ENCODE measurements around the gene AKAP13.

Gene AKAP13

GRCh38 chr15:85771781-85772445 is 391.5 kb downstream of the AKAP13 start:
- Histone ChIP-seq H3K36me3 (ENCODE audit: low read length) (no peaks in the 10 kb centered on the region), H3K79me2 (ENCODE audit: insufficient read depth, low read length) (no peaks in the 10 kb centered on the region), H4K20me1 (ENCODE audit: low read depth, low read length) (no peaks in the 10 kb centered on the region), H3F3A (ENCODE audit: insufficient read depth) (no peaks in the 10 kb centered on the region), H3K9me2 (replicated peaks; ENCODE audit: insufficient read depth, low read length) (no peaks in the 10 kb centered on the region), H3K4me3 (ENCODE audit: insufficient read depth, low read length, poor library complexity, severe bottlenecking) (no peak overlapping the region), H2AFZ (ENCODE audit: low read depth, low read length, severe bottlenecking) (no peak overlapping the region), H3K4me2 (ENCODE audit: low read depth, low read length, poor library complexity, severe bottlenecking) (no peak overlapping the region), H3K27me3 (ENCODE audit: low read length) (no peaks in the 10 kb centered on the region), H3K9me3 (ENCODE audit: insufficient read depth, low read length) (no peaks in the 10 kb centered on the region), H3K27ac (ENCODE audit: low read depth, low read length) (no peak overlapping the region), H3K9ac (ENCODE audit: low read length) (no peak overlapping the region)
- TF ChIP-seq EZH2phosphoT487 (conservative IDR thresholded peaks at IDR 0.05; ENCODE audit: low read length) = no peak
- TF ChIP-seq, protein P1, sequence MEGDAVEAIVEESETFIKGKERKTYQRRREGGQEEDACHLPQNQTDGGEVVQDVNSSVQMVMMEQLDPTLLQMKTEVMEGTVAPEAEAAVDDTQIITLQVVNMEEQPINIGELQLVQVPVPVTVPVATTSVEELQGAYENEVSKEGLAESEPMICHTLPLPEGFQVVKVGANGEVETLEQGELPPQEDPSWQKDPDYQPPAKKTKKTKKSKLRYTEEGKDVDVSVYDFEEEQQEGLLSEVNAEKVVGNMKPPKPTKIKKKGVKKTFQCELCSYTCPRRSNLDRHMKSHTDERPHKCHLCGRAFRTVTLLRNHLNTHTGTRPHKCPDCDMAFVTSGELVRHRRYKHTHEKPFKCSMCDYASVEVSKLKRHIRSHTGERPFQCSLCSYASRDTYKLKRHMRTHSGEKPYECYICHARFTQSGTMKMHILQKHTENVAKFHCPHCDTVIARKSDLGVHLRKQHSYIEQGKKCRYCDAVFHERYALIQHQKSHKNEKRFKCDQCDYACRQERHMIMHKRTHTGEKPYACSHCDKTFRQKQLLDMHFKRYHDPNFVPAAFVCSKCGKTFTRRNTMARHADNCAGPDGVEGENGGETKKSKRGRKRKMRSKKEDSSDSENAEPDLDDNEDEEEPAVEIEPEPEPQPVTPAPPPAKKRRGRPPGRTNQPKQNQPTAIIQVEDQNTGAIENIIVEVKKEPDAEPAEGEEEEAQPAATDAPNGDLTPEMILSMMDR (IDR thresholded peaks at IDR 0.05; ENCODE audit: insufficient read depth, low read length, poor library complexity, severe bottlenecking) = no peak

DNA sequence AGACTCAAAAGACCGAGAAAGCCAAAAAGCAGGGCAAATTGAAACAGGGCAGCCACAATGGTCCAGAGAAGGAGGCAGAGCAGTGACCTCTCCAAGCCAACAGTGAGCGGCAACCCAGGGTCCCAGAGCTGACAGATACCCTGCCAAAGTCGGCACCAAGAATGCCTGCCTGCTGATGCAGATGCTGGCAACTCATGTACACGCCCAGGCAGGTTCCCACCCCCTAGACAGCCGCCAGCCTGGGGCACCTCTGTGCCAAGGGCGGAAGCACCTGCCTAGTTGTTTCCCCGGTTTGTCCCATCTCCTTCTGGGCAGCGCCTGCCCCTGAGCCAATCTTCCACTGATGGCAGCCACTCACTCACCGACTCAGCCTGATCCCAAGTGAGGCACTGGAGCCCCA is 392.3 kb downstream of the AKAP13 start:
- TF ChIP-seq, protein P1 (IDR thresholded peaks at IDR 0.05; ENCODE audit: insufficient read depth, low read length, poor library complexity, severe bottlenecking) = no peak
- TF ChIP-seq EZH2phosphoT487 (conservative IDR thresholded peaks at IDR 0.05; ENCODE audit: low read length) = no peak
- Histone ChIP-seq H3K27me3 (ENCODE audit: low read length) (no peaks in the 10 kb centered on the region), H4K20me1 (ENCODE audit: low read depth, low read length) (no peaks in the 10 kb centered on the region), H2AFZ (ENCODE audit: low read depth, low read length, severe bottlenecking) (no peak overlapping the region), H3K79me2 (ENCODE audit: insufficient read depth, low read length) (no peaks in the 10 kb centered on the region), H3K4me2 (ENCODE audit: low read depth, low read length, poor library complexity, severe bottlenecking) (no peak overlapping the region), H3K9ac (ENCODE audit: low read length) (no peak overlapping the region), H3K9me2 (replicated peaks; ENCODE audit: insufficient read depth, low read length) (no peaks in the 10 kb centered on the region), H3K36me3 (ENCODE audit: low read length) (no peaks in the 10 kb centered on the region), H3F3A (ENCODE audit: insufficient read depth) (no peaks in the 10 kb centered on the region), H3K9me3 (ENCODE audit: insufficient read depth, low read length) (no peaks in the 10 kb centered on the region), H3K27ac (ENCODE audit: low read depth, low read length) (no peak overlapping the region), H3K4me3 (ENCODE audit: insufficient read depth, low read length, poor library complexity, severe bottlenecking) (no peak overlapping the region)

DNA sequence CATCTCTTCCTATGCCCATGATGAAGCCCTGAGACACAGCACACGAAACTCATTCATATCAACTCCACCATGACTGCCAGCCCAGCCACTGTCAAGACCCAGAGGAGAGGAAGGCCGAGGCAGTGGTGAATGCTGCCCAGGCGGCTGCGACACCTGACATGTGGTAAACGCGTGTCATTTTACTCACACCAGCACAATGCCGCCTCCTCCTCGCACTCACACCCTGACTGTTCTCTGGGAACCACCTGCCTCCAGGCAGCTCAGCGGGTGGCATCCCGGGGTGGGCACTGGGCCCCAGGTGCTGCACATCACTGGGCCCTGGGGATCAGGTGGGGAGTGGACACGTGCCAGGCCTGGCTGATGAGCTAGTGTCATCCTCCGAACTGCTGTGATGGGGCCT is 392.8 kb downstream of the AKAP13 start:
- Histone ChIP-seq H3K9me2 (replicated peaks; ENCODE audit: insufficient read depth, low read length) (no peaks in the 10 kb centered on the region), H2AFZ (ENCODE audit: low read depth, low read length, severe bottlenecking) (no peak overlapping the region)
- no peak for TF ChIP-seq EZH2phosphoT487 (conservative IDR thresholded peaks at IDR 0.05; ENCODE audit: low read length)
- TF ChIP-seq, protein P1 (IDR thresholded peaks at IDR 0.05; ENCODE audit: insufficient read depth, low read length, poor library complexity, severe bottlenecking) = no peak

More for the DNA sequence above, 392.8 kb downstream of the AKAP13 start:
- Histone ChIP-seq H3K27ac (ENCODE audit: low read depth, low read length) (no peak overlapping the region), H3F3A (ENCODE audit: insufficient read depth) (no peaks in the 10 kb centered on the region), H3K27me3 (ENCODE audit: low read length) (no peaks in the 10 kb centered on the region), H3K4me3 (ENCODE audit: insufficient read depth, low read length, poor library complexity, severe bottlenecking) (no peak overlapping the region), H3K9me3 (ENCODE audit: insufficient read depth, low read length) (no peaks in the 10 kb centered on the region), H4K20me1 (ENCODE audit: low read depth, low read length) (no peaks in the 10 kb centered on the region; the same call in 1 of the 2 replicates), H3K9ac (ENCODE audit: low read length) (no peak overlapping the region), H3K4me2 (ENCODE audit: low read depth, low read length, poor library complexity, severe bottlenecking) (no peak overlapping the region), H3K79me2 (ENCODE audit: insufficient read depth, low read length) (no peaks in the 10 kb centered on the region), H3K36me3 (ENCODE audit: low read length) (no peaks in the 10 kb centered on the region)

All from SU-DHL-6 (cell line).